PC-3 (cell line): ENCODE results near the gene OR5B12. TPM values are rescaled to one million over a fixed set of nuclear protein-coding genes. Genes with fewer than 3 reads are reported as not detected.

Source experiments
- ATAC-seq: fragments of 200-7000 bp; cut with Tn5 transposase; 2 replicates; pipeline ENCODE4 v1.9.1; 2020; ENCODE audit warnings: mild to moderate bottlenecking, moderate library complexity
- BruUV-seq: library from RNA; stranded (reverse); fragments of 400-500 nt; replicated peaks from 2 replicates; lab custom pipeline; 2021; lab: Mats Ljungman, UMichigan
- CTCF ChIA-PET: fragments of 300-600 bp; sonication (Branson Sonifier 250); formaldehyde crosslinking; loops from one replicate; lab custom pipeline; 2022; ENCODE audit warnings: antibody characterized with exemption; lab: Charles Lee
- POLR2A ChIA-PET: fragments of 300-600 bp; sonication (Branson Sonifier 250); formaldehyde crosslinking; loops from one replicate; lab custom pipeline; 2022; ENCODE audit warnings: antibody characterized with exemption; ENCODE audit not compliant: unreplicated experiment; lab: Charles Lee
- DNase-seq: peaks from one replicate; pipeline ENCODE4 v3.0.0-alpha.2; 2015
- H2AFZ ChIP-seq: fragments of 300-600 bp; sonication (generic); 2 replicates; pipeline ENCODE4 v1.6.0; 2016; ENCODE audit warnings: antibody characterized with exemption, low read length
- H3F3A ChIP-seq: fragments of 300-600 bp; sonication (generic); one replicate; pipeline ENCODE4 v1.6.0; 2017; ENCODE audit warnings: antibody characterized with exemption, low read length, control low read depth, mild to moderate bottlenecking; ENCODE audit not compliant: unreplicated experiment
- H3K27ac ChIP-seq: fragments of 300-600 bp; sonication (generic); 2 replicates; pipeline ENCODE4 v1.5.1; 2016; ENCODE audit warnings: mild to moderate bottlenecking, low read length
- H3K27me3 ChIP-seq: fragments of 300-600 bp; sonication (generic); 2 replicates; pipeline ENCODE4 v1.6.1; 2016; ENCODE audit warnings: low read length, mixed read lengths
- H3K36me3 ChIP-seq: fragments of 300-600 bp; sonication (generic); 2 replicates; pipeline ENCODE4 v1.6.1; 2016; ENCODE audit warnings: low read depth, mixed run types, low read length, mixed read lengths
- H3K4me1 ChIP-seq: fragments of 300-600 bp; sonication (generic); 2 replicates; pipeline ENCODE4 v1.5.1; 2016; ENCODE audit warnings: low read length; ENCODE audit not compliant: insufficient read depth
- H3K4me2 ChIP-seq: fragments of 300-600 bp; sonication (generic); 2 replicates; pipeline ENCODE4 v1.6.0; 2016; ENCODE audit warnings: low read length
- H3K4me3 ChIP-seq: fragments of 300-600 bp; sonication (generic); 2 replicates; pipeline ENCODE4 v1.5.1; 2016; ENCODE audit warnings: mild to moderate bottlenecking, low read length, mixed read lengths
- H3K79me2 ChIP-seq: fragments of 300-600 bp; sonication (generic); 2 replicates; pipeline ENCODE4 v1.6.1; 2017; ENCODE audit warnings: low read length, mixed read lengths
- H3K9ac ChIP-seq: fragments of 300-600 bp; sonication (generic); 2 replicates; pipeline ENCODE4 v1.6.0; 2016; ENCODE audit warnings: mild to moderate bottlenecking, low read length
- H3K9me2 ChIP-seq: fragments of 300-600 bp; sonication (generic); replicated peaks from 2 replicates; pipeline ENCODE4 v1.6.1; 2016; ENCODE audit warnings: mixed run types, low read length, mixed read lengths
- H3K9me3 ChIP-seq: fragments of 300-600 bp; sonication (generic); 2 replicates; pipeline ENCODE4 v1.6.1; 2016; ENCODE audit warnings: low read length, mixed read lengths
- H4K20me1 ChIP-seq: fragments of 300-600 bp; sonication (generic); 2 replicates; pipeline ENCODE4 v1.6.1; 2016; ENCODE audit warnings: low read length, mixed read lengths
- CTCF ChIP-seq: fragments of 300-600 bp; sonication (generic); conservative IDR thresholded peaks from 2 replicates; pipeline ENCODE4 v1.5.1; 2017; ENCODE audit warnings: antibody characterized with exemption, low read depth, mild to moderate bottlenecking, low read length
- EZH2 ChIP-seq: fragments of 300-600 bp; sonication (generic); IDR thresholded peaks from one replicate; pipeline ENCODE4 v1.6.1; 2017; ENCODE audit warnings: antibody characterized with exemption, mild to moderate bottlenecking, low read length; ENCODE audit not compliant: unreplicated experiment
- EZH2phosphoT487 ChIP-seq: fragments of 300-600 bp; sonication (generic); IDR thresholded peaks from 2 replicates; pipeline ENCODE4 v1.6.1; 2018; ENCODE audit warnings: mild to moderate bottlenecking, antibody characterized with exemption, low read length, borderline replicate concordance
- intact Hi-C: fragments of 100-400 bp; cut with micrococcal nuclease; formaldehyde crosslinking; loops from 2 replicates; pipeline ENCODE4 v1.9.0; 2023
- total RNA-seq: library from RNA; depleted of rRNA; stranded (reverse); fragments of >200 nt; gene quantifications from 2 replicates; pipeline ENCODE4 v1.2.3, GENCODE V29; 2014

Gene OR5B12
- total RNA-seq, 1 experiment from 2014 or later = not detected

- CTCF ChIA-PET = no interaction called here
- BruUV-seq = no TSS peak
- ATAC-seq = no peak
- no peak for DNase-seq
- Histone ChIP-seq H3K9ac (no peak overlapping the region), H3K4me3 (no peak overlapping the region), H3K9me3 (no peaks in the 10 kb centered on the region), H3K36me3 (no peaks in the 10 kb centered on the region), H4K20me1 (no peaks in the 10 kb centered on the region), H2AFZ (no peak overlapping the region), H3K4me1 (no peaks in the 10 kb centered on the region), H3K79me2 (no peaks in the 10 kb centered on the region), H3F3A (no peaks in the 10 kb centered on the region), H3K4me2 (no peak overlapping the region), H3K27me3 (no peaks in the 10 kb centered on the region), H3K27ac (no peak overlapping the region), H3K9me2 (no peaks in the 10 kb centered on the region)
- POLR2A ChIA-PET = no interaction called here
- intact Hi-C loops = no loop called here
- TF ChIP-seq EZH2phosphoT487 (no peak), CTCF (no peak), EZH2 (no peak)
Measured at GRCh38 chr11:58485961-58486360, 43.9 kb upstream of the OR5B12 start.

GRCh38 chr11:58471892-58472291 lies 29.9 kb upstream of the OR5B12 start:
- Histone ChIP-seq H3K4me1 (no peaks in the 10 kb centered on the region), H3K79me2 (no peaks in the 10 kb centered on the region), H3K36me3 (no peaks in the 10 kb centered on the region), H3K4me3 (no peak overlapping the region), H4K20me1 (no peaks in the 10 kb centered on the region), H3K27me3 (no peaks in the 10 kb centered on the region), H3K9ac (no peak overlapping the region), H2AFZ (no peak overlapping the region), H3F3A (no peaks in the 10 kb centered on the region), H3K27ac (no peak overlapping the region), H3K9me2 (no peaks in the 10 kb centered on the region), H3K9me3 (peaks cover 8% of the 10 kb centered on the region; the same call in 1 of the 2 replicates), H3K4me2 (no peak overlapping the region)
- TF ChIP-seq CTCF (no peak), EZH2phosphoT487 (no peak), EZH2 (no peak)
- no peak for DNase-seq
- CTCF ChIA-PET = no interaction called here
- POLR2A ChIA-PET = no interaction called here
- ATAC-seq = no peak
- intact Hi-C loops = no loop called here
- no TSS peak for BruUV-seq

GRCh38 chr11:58466293-58466692 lies 24.3 kb upstream of the OR5B12 start:
- ATAC-seq = peak; percentile 35; the same call in 1 of the 2 replicates
- peaks cover 11% of the 10 kb centered on the region; the same call in 1 of the 2 replicates for H3K4me1 ChIP-seq
- intact Hi-C loops = no loop called here

More at GRCh38 chr11:58466293-58466692, 24.3 kb upstream of the OR5B12 start:
- no TSS peak for BruUV-seq
- H3K9me2 ChIP-seq = no peaks in the 10 kb centered on the region
- no peaks in the 10 kb centered on the region for H3K79me2 ChIP-seq
- H3K9me3 ChIP-seq = peaks cover 10% of the 10 kb centered on the region
- no peaks in the 10 kb centered on the region for H4K20me1 ChIP-seq
- DNase-seq = peak; percentile 16
- no peak overlapping the region for H3K4me3 ChIP-seq
- H2AFZ ChIP-seq = no peak overlapping the region
- no peak overlapping the region for H3K27ac ChIP-seq
- H3K27me3 ChIP-seq = no peaks in the 10 kb centered on the region
- H3K36me3 ChIP-seq = no peaks in the 10 kb centered on the region
- ChIA-PET POLR2A (no interaction called here), CTCF (no interaction called here)
- H3K9ac ChIP-seq = no peak overlapping the region
- H3F3A ChIP-seq = no peaks in the 10 kb centered on the region
- no peak for TF ChIP-seq EZH2phosphoT487
- no peak for TF ChIP-seq CTCF
- no peak for TF ChIP-seq EZH2
- no peak overlapping the region for H3K4me2 ChIP-seq
